CD14-positive monocyte (primary cell): ENCODE measurements around the gene IGF2. TPM values are rescaled to one million over a fixed set of nuclear protein-coding genes. Genes with fewer than 3 reads are reported as not detected.

Experiments used
- DNase-seq, 3 donors: peaks; one replicate each; pipeline ENCODE4 v3.0.0-alpha.2; 2011 to 2022
- H2AFZ ChIP-seq: 2 replicates; pipeline ENCODE4 v1.6.0; 2012; ENCODE audit warnings: mild to moderate bottlenecking, low read depth, low read length, inconsistent platforms; ENCODE audit not compliant: insufficient read depth, poor library complexity, severe bottlenecking
- H3K27ac ChIP-seq, 2 donors: 1 replicate in 1 of 2; 2 replicates in 1 of 2; pipeline ENCODE4 v1.5.1; 2012 to 2013; ENCODE audit warnings: low read length in 2 of 2, control low read depth in 1 of 2, inconsistent platforms in 1 of 2, low read depth in 1 of 2, mild to moderate bottlenecking in 1 of 2
- H3K27me3 ChIP-seq, 2 donors: one replicate each; pipeline versions ENCODE4 v1.6.0 to v1.6.1; 2011 to 2013; ENCODE audit warnings: low read length in 2 of 2; ENCODE audit not compliant: control insufficient read depth in 2 of 2, insufficient read depth in 2 of 2
- H3K36me3 ChIP-seq, 2 donors: replicated peaks in 1 of 2; 1 replicate in 1 of 2; 2 replicates in 1 of 2; pipeline versions ENCODE4 v1.5.1 to v1.6.1; 2012 to 2013; ENCODE audit warnings: low read length in 2 of 2, control low read depth in 1 of 2, inconsistent platforms in 1 of 2, mild to moderate bottlenecking in 1 of 2; ENCODE audit not compliant: insufficient read depth in 2 of 2, control insufficient read depth in 1 of 2
- H3K4me1 ChIP-seq, 2 donors: 1 replicate in 1 of 2; 2 replicates in 1 of 2; pipeline versions ENCODE4 v1.5.1 to v1.6.1; 2012 to 2013; ENCODE audit warnings: low read length in 2 of 2, control low read depth in 1 of 2, inconsistent platforms in 1 of 2, mild to moderate bottlenecking in 1 of 2, moderate library complexity in 1 of 2; ENCODE audit not compliant: insufficient read depth in 2 of 2, control insufficient read depth in 1 of 2
- H3K4me2 ChIP-seq: replicated peaks from 2 replicates; pipeline ENCODE3; 2012; ENCODE audit warnings: low read length, moderate library complexity, mild to moderate bottlenecking; ENCODE audit not compliant: poor library complexity, severe bottlenecking; ENCODE audit errors: extremely low read depth
- H3K4me3 ChIP-seq, 3 experiments: fragments of 200-600 bp in 1 of 3; sonication (generic) in 1 of 3; replicated peaks in 1 of 3; 1 replicate in 2 of 3; 2 replicates in 1 of 3; pipeline ENCODE4 v1.5.1; 2011 to 2013; ENCODE audit warnings: low read length in 3 of 3, mild to moderate bottlenecking in 3 of 3, control low read depth in 2 of 3, low read depth in 2 of 3, inconsistent platforms in 1 of 3, moderate library complexity in 1 of 3
- H3K79me2 ChIP-seq: 2 replicates; pipeline ENCODE4 v1.6.0; 2012; ENCODE audit warnings: mild to moderate bottlenecking, control low read depth, inconsistent platforms, low read length, moderate library complexity; ENCODE audit not compliant: insufficient read depth
- H3K9ac ChIP-seq: 2 replicates; pipeline ENCODE4 v1.6.0; 2017; ENCODE audit warnings: low read length, mild to moderate bottlenecking; ENCODE audit not compliant: insufficient read depth, poor library complexity, severe bottlenecking
- H3K9me3 ChIP-seq, 2 donors: replicated peaks in 1 of 2; 1 replicate in 1 of 2; 2 replicates in 1 of 2; pipeline versions ENCODE4 v1.5.1 to v1.6.1; 2012 to 2013; ENCODE audit warnings: low read length in 2 of 2, control low read depth in 1 of 2; ENCODE audit not compliant: control insufficient read depth in 1 of 2, insufficient read depth in 1 of 2
- H4K20me1 ChIP-seq: 2 replicates; pipeline ENCODE4 v1.6.0; 2012; ENCODE audit warnings: mild to moderate bottlenecking, low read length, control low read depth, moderate library complexity; ENCODE audit not compliant: insufficient read depth
- H3K27ac Mint-ChIP-seq, 7 donors: one replicate each; pipeline ENCODE4 v1.8.0; 2020; ENCODE audit warnings: mild to moderate bottlenecking in 7 of 7, mixed read lengths in 7 of 7, moderate library complexity in 6 of 7, inconsistent platforms in 2 of 7
- H3K27me3 Mint-ChIP-seq, 3 donors: one replicate each; pipeline ENCODE4 v1.8.0; 2021 to 2022; ENCODE audit warnings: low read depth in 3 of 3, mild to moderate bottlenecking in 3 of 3, mixed read lengths in 3 of 3, moderate library complexity in 3 of 3, inconsistent platforms in 1 of 3
- H3K36me3 Mint-ChIP-seq, 2 donors: one replicate each; pipeline ENCODE4 v1.8.0; 2020; ENCODE audit warnings: mixed read lengths in 2 of 2, inconsistent platforms in 1 of 2, mild to moderate bottlenecking in 1 of 2
- H3K4me1 Mint-ChIP-seq: one replicate; pipeline ENCODE4 v1.8.0; 2020; ENCODE audit warnings: mild to moderate bottlenecking, mixed read lengths
- H3K4me3 Mint-ChIP-seq, 2 donors: one replicate each; pipeline ENCODE4 v1.8.0; 2020; ENCODE audit warnings: mild to moderate bottlenecking in 2 of 2, mixed read lengths in 2 of 2, moderate library complexity in 1 of 2
- H3K9me3 Mint-ChIP-seq, 7 donors: one replicate each; pipeline ENCODE4 v1.8.0; 2020 to 2022; ENCODE audit warnings: mixed read lengths in 7 of 7, mild to moderate bottlenecking in 6 of 7, moderate library complexity in 6 of 7, inconsistent platforms in 2 of 7
- WGBS: methylation state at CpG from one replicate; pipeline ENCODE4 v1.1.5; 2013; ENCODE audit warnings: missing lambda C conversion rate; ENCODE audit not compliant: insufficient coverage; 5-methylcytosine and 5-hydroxymethylcytosine counted together
- intact Hi-C, 2 donors: fragments of 100-400 bp; cut with micrococcal nuclease; formaldehyde crosslinking; loops; one replicate each; pipeline versions ENCODE4 v1.15.0 to v1.15.1; 2023
- polyA plus RNA-seq, 3 donors: library from polyadenylated mRNA; depleted of rRNA in 1 of 3; unstranded in 2 of 3; stranded (reverse) in 1 of 3; fragments of 300-500 nt in 2 of 3; fragments of >200 nt in 1 of 3; fragmentation: Illumina TruSeq in 2 of 3; gene quantifications; 1 replicate in 2 of 3; 2 replicates in 1 of 3; pipeline ENCODE4 v1.2.3, GENCODE V29; 2012 to 2021
- TF ChIP-seq, protein P1 (sequence below): fragments of 200-600 bp; IDR thresholded peaks from one replicate; pipeline ENCODE4 v1.8.0; 2022; ENCODE audit warnings: antibody characterized with exemption, mild to moderate bottlenecking

The IGF2 gene
- polyA plus RNA-seq, 3 donors = not detected

DNA sequence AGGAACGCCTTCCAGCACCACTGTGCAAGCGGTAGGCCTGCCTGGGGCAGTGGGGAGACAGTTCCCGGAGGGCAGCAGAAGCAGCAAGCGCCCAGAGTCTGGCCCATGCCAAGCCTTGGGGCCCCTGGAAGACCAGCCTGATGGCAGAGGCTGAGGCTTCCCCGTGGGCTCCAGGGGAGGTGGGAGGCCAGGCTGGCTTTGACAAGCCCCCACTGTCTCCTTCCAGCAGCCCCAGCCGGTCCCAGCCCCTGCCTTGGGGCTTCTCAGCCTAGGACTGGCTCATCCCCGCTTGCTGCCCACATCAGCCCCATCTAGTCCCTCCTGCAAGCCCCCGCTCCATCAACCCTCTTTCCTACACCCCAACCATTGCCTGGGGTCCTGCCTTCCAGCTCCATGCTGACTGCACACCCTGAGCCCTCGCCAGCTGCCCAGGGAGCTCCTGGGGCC lies 46.7 kb downstream of the IGF2 start:
- Histone ChIP-seq H3K79me2 (no peaks in the 10 kb centered on the region), H3K36me3 (no peaks in the 10 kb centered on the region), H3K27me3 (no peaks in the 10 kb centered on the region), H3K4me2 (no peak overlapping the region), H3K9ac (no peak overlapping the region), H2AFZ (no peak overlapping the region), H4K20me1 (no peaks in the 10 kb centered on the region), H3K4me1 (no peaks in the 10 kb centered on the region), H3K27ac (no peak overlapping the region), H3K9me3 (no peaks in the 10 kb centered on the region), H3K4me3 (no peak overlapping the region)
- H3K4me3 Mint-ChIP-seq = no peak overlapping the region
- intact Hi-C loops = no loop called here
- TF ChIP-seq, protein P1, sequence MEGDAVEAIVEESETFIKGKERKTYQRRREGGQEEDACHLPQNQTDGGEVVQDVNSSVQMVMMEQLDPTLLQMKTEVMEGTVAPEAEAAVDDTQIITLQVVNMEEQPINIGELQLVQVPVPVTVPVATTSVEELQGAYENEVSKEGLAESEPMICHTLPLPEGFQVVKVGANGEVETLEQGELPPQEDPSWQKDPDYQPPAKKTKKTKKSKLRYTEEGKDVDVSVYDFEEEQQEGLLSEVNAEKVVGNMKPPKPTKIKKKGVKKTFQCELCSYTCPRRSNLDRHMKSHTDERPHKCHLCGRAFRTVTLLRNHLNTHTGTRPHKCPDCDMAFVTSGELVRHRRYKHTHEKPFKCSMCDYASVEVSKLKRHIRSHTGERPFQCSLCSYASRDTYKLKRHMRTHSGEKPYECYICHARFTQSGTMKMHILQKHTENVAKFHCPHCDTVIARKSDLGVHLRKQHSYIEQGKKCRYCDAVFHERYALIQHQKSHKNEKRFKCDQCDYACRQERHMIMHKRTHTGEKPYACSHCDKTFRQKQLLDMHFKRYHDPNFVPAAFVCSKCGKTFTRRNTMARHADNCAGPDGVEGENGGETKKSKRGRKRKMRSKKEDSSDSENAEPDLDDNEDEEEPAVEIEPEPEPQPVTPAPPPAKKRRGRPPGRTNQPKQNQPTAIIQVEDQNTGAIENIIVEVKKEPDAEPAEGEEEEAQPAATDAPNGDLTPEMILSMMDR = no peak
- no peaks in the 10 kb centered on the region for H3K36me3 Mint-ChIP-seq
- H3K27me3 Mint-ChIP-seq = peaks cover 11 to 22% (median 17%) of the 10 kb centered on the region in 3 donors
- DNase-seq = no peak
- peaks cover 2% of the 10 kb centered on the region for H3K4me1 Mint-ChIP-seq
- 78% methylated on average over 9 of the region's 9 CpGs for WGBS
- no peak overlapping the region for H3K27ac Mint-ChIP-seq
- H3K9me3 Mint-ChIP-seq = peaks cover 0 to 3% (median 0%) of the 10 kb centered on the region in 7 donors

DNA sequence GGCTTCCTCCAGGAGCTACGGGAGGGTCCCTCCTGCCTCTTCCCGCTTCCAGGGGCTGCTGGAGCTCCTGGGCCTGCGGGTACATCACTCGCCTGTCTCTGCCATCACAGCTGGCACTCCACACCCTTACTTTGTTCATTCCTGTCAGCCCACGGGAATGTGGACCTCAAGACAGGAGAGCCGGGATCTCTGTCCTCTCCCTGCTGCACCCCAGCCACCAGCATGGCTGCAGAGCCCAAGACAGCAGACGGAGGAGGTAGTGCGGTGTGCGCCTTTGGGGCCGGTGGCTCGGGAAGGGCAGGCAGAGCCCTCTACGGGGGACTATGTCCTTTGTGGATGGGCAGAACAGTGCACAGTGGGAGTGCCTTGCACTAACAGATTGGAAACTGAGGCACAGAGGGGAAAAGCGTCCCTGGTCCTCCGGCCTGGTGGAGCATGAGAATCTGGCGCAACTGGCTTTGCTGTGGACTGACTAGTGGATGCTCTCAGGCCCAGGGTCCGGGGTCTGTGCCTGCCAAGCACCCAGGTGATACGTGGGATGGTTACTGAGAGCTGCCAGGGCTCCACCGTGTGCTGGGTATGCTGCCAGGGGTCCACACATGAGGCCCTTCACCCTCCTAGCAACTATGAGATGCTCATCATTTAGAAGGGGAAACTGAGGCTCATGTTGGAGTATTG lies 47.3 kb downstream of the IGF2 start:
- Mint-ChIP-seq H3K4me1 (peaks cover 2% of the 10 kb centered on the region), H3K4me3 (no peak overlapping the region), H3K36me3 (no peaks in the 10 kb centered on the region), H3K27ac (no peak overlapping the region), H3K9me3 (peaks cover 0 to 4% (median 1%) of the 10 kb centered on the region in 7 donors), H3K27me3 (peaks cover 11 to 22% (median 17%) of the 10 kb centered on the region in 3 donors)
- Histone ChIP-seq H2AFZ (no peak overlapping the region), H3K27ac (no peak overlapping the region), H3K4me2 (no peak overlapping the region), H3K79me2 (no peaks in the 10 kb centered on the region), H3K9ac (no peak overlapping the region), H3K36me3 (no peaks in the 10 kb centered on the region), H3K27me3 (no peaks in the 10 kb centered on the region), H3K4me1 (no peaks in the 10 kb centered on the region), H4K20me1 (no peaks in the 10 kb centered on the region), H3K9me3 (no peaks in the 10 kb centered on the region), H3K4me3 (no peak overlapping the region)
- intact Hi-C loops = no loop called here
- TF ChIP-seq, protein P1 = no peak
- WGBS = 94% methylated on average over 17 of the region's 18 CpGs
- no peak for DNase-seq
